Kidney capillary endothelial cell (primary cell): ENCODE measurements around the gene VSTM2B.

ENCODE experiments used
- DNase-seq: peaks from one replicate; pipeline ENCODE4 v3.0.0-alpha.2; 2018; ENCODE audit warnings: low spot score

VSTM2B gene

DNA sequence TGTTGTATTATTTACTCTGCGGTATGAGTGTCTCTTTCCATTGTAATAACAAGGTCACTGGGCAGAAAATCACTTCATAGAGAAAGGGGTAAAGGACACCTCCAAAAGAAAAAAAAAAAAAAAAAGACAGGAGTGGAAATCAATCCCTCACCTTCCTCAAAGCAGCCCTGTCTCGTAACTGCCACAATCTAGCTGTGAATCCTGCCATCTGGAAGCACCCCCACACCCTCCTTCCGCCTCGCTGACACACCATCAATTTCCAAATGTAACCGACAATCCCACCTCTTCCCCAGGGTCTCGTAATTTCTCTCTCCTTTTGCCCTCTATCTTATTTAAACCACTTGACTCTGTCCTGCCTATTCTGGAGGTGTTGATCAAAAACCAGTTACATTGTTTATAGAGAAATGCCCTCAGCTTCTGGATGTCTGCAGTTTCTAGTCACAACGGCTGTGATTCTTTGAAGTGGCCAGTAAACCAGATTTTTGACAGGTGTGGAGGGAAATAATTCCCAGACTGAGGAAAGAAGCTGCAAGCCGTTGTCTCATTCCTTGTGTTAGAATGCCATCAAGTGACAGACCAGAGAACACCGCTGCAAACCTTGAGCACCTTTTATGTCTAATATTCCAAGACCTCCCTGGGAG lies 71.2 kb downstream of the VSTM2B start:
- DNase-seq: peak; percentile 17

DNA sequence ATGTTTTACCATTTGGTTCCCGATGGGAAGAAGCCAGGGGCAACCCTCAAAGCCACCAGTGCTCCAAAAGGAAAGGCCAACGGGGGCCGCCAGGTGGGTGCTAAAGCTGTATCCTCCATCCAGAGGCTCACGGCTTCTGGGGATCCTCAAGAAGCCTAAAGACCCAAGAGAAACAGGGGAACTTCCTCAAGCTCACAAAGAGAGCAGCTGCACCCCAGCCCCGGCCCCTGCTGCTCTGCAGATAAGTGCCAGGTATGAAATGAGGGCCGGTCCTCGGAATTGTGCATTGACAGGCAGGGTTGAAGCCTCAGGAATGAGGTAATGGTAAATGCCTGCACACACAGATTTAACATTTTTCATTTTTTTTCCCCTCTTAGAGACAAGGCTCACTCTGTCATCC lies 72.2 kb downstream of the VSTM2B start:
- no peak for DNase-seq

DNA sequence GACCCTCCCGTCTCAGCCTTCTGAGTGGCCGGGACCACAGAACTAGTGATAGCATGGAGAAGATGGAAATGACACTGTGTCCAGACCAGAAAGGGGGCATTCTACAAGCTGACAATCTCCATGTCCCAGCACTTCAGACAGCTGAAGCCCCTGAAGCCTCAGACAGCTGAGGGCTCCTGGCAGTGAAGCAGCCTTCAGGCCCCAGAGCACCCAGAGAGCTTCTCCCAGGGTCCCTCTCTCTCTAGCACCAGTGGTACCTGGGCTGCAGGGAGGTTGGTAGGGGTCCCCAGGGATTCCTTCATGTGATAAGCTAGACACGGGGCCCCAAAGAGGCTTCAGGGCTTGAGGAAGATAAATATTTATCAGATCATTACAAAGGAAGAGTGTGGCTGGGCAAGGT lies 72.7 kb downstream of the VSTM2B start:
- no peak for DNase-seq

DNA sequence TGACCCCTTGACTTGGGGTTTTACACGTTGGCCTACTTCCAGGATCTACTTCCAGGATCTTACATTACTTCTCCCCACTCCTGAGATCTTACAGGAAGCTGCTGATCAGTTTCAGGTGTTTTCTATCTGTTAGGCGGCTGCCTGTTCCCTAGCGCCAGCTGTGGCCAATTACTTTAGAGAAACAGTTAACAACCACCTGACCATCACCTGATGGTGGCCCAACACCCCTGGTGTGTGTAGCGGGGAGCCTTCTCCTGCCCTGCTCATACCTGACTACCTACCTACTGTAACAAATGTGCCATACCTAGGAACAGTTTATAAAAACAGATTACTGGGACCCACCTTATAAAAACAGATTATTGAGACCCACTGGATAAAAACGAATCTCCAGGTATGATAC lies 77.5 kb downstream of the VSTM2B start:
- DNase-seq: no peak

- peak; percentile 89 for DNase-seq
Measured at GRCh38 chr19:29605653-29606419, 80.0 kb downstream of the VSTM2B start, which contains the start of gene POP4. Gene POP4 (plus strand): TSS chr19:29606283. CDS start chr19:29606319, 36 bp downstream.

- DNase-seq: no peak
Measured at GRCh38 chr19:29606420-29606747, 80.6 kb downstream of the VSTM2B start.

DNA sequence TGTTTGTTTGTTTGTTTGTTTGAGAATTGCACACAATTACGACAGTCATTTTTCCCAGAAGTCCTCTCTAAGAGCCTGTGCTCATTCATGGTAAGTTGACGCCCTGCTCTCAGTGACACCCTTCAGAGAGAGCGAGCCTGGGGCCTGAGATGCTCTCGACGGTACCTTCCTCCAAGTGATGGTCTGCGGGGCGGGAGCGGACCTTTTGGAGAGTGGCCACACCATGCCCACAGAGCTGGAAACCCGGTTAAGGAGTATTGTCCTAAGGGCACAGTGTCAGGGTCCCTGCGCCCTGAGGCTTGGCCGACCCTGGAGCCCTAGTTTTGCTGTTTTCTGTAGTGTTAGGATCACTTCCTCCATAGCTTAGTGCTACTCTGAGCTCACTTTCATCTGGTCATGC lies 83.8 kb downstream of the VSTM2B start:
- DNase-seq: no peak

DNA sequence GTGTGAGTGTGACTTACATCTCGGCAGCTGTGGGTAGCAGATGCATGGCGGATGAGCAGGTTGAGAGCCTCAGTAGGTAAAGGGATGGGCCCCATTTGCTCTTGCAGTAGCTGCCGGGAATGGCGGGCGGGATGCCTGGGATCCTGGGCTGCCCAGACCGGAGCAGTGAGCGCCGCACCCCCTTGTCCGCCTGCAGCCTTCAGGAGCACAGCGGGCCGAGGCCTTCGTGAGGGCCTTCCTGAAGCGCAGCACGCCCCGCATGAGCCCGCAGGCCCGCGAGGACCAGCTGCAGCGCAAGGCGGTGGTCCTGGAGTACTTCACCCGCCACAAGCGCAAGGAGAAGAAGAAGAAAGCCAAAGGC lies 84.4 kb downstream of the VSTM2B start:
- DNase-seq: no peak

- DNase-seq: peak; percentile 76
Measured at GRCh38 chr19:29610574-29611271, 84.9 kb downstream of the VSTM2B start.

- DNase-seq: no peak
Measured at GRCh38 chr19:29612121-29612520, 86.3 kb downstream of the VSTM2B start.

GRCh38 chr19:29612801-29613595 lies 87.2 kb downstream of the VSTM2B start:
- no peak for DNase-seq

GRCh38 chr19:29614046-29614445 lies 88.3 kb downstream of the VSTM2B start:
- DNase-seq: no peak
